Measurements from ENCODE around the gene MEIS1. TPM values are rescaled to one million over a fixed set of nuclear protein-coding genes. Genes with fewer than 3 reads are reported as not detected.

Gene MEIS1
- total RNA-seq, 1 experiment from 2014 or later, result 0.66 TPM

DNA sequence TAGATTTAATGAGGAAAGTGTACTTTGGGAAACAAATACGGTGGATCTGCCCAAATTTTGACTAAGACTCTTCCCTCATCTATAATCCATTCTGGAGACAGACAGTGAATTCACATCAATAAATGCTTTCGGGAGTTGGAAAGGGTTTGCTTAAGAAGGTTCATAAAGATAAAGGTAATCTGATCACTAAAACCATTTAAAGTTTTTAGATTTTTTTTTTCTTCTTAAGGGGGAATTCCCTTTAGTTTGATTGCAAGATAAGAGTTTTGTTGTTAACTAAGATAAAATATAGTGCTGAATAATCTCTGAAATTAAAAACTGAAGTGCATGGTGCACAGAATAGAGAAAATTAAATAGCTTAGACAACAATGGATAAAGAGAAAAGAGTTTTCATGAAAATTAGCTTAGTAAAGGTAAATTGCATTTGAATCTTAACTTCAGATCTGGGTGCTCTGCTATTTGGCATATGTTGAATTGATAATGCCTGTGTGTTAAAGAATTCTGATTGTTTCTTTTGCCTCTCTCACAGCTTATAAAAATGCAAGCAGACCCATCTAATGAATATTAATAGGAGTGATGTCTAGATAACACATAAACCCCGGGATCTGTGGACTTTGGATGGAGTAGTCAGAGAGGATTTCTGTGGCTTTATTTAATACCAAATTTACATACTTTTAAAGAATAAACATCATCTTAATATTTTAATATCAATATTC is 100.8 kb downstream of the MEIS1 start:
- Mint-ChIP-seq H3K9me3 (no peaks in the 10 kb centered on the region), H3K27me3 (ENCODE audit: low read depth) (no peaks in the 10 kb centered on the region), H3K27ac (no peak overlapping the region), H3K4me3 (no peak overlapping the region), H3K36me3 (ENCODE audit: insufficient read depth in 1 of 3, low read depth in 3 of 3) (no peaks in the 10 kb centered on the region), H3K4me1 (peaks cover 13 to 20% of the 10 kb centered on the region in 2 experiments)
- no peaks in the 10 kb centered on the region for H3K79me1 ChIP-seq (ENCODE audit: insufficient read depth, low read depth, low read length, poor library complexity, severe bottlenecking)
- no peaks in the 10 kb centered on the region; the same call in 1 of the 2 replicates for H3K4me1 ChIP-seq (ENCODE audit: insufficient read depth, low read length)
- H4K91ac ChIP-seq (ENCODE audit: insufficient read length, low read depth, low read length), result no peak overlapping the region
- H3K27ac ChIP-seq (ENCODE audit: insufficient read length, low read depth, low read length), result no peak overlapping the region
- no peak overlapping the region for H2AK5ac ChIP-seq (ENCODE audit: insufficient read length, low read length)
- DNase-seq, result no peak
- H4K5ac ChIP-seq (ENCODE audit: insufficient read length, low read depth, low read length), result no peak overlapping the region
- H3K9ac ChIP-seq (ENCODE audit: extremely low read depth, insufficient read length, low read length), result no peak overlapping the region
- H3K27me3 ChIP-seq (ENCODE audit: insufficient read depth, low read length), result no peaks in the 10 kb centered on the region
- H3K56ac ChIP-seq (ENCODE audit: insufficient read length, low read depth, low read length), result no peak overlapping the region
- H3K4me2 ChIP-seq (ENCODE audit: insufficient read depth, insufficient read length, low read length), result no peak overlapping the region
- no peak overlapping the region for H3K14ac ChIP-seq (ENCODE audit: insufficient read depth, low read length)
- no peak overlapping the region for H3T11ph ChIP-seq (ENCODE audit: low read length)
- H3K9me3 ChIP-seq (ENCODE audit: control insufficient read depth, low read depth, low read length), result no peaks in the 10 kb centered on the region
- no peaks in the 10 kb centered on the region for H4K20me1 ChIP-seq (ENCODE audit: control insufficient read depth, insufficient read depth, insufficient read length)
- no peak overlapping the region for H2BK20ac ChIP-seq (ENCODE audit: low read depth, low read length, poor library complexity, severe bottlenecking)
- H2AFZ ChIP-seq (ENCODE audit: low read length), result no peak overlapping the region
- no peak overlapping the region for H3K18ac ChIP-seq (ENCODE audit: insufficient read length, low read depth, low read length)
- no peak overlapping the region for H3K4ac ChIP-seq (ENCODE audit: low read depth, low read length)
- no peak overlapping the region for H2BK15ac ChIP-seq (ENCODE audit: low read depth, low read length)
- H2BK120ac ChIP-seq (ENCODE audit: low read depth, low read length, poor library complexity, severe bottlenecking), result no peak overlapping the region
- H3K23me2 ChIP-seq (ENCODE audit: insufficient read length, low read depth, low read length, poor library complexity, severe bottlenecking), result peaks cover 3% of the 10 kb centered on the region
- no peak overlapping the region for H2BK5ac ChIP-seq (ENCODE audit: insufficient read length, low read length)
- no CpG with 5 or more reads among the region's 3 CpGs for WGBS (ENCODE audit: extremely low coverage, insufficient read length, low lambda C conversion rate)
- no peak overlapping the region for H4K8ac ChIP-seq (replicated peaks; ENCODE audit: insufficient read length, low read depth, low read length)
- TF ChIP-seq, protein P1, sequence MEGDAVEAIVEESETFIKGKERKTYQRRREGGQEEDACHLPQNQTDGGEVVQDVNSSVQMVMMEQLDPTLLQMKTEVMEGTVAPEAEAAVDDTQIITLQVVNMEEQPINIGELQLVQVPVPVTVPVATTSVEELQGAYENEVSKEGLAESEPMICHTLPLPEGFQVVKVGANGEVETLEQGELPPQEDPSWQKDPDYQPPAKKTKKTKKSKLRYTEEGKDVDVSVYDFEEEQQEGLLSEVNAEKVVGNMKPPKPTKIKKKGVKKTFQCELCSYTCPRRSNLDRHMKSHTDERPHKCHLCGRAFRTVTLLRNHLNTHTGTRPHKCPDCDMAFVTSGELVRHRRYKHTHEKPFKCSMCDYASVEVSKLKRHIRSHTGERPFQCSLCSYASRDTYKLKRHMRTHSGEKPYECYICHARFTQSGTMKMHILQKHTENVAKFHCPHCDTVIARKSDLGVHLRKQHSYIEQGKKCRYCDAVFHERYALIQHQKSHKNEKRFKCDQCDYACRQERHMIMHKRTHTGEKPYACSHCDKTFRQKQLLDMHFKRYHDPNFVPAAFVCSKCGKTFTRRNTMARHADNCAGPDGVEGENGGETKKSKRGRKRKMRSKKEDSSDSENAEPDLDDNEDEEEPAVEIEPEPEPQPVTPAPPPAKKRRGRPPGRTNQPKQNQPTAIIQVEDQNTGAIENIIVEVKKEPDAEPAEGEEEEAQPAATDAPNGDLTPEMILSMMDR (conservative IDR thresholded peaks at IDR 0.05), result no peak
- no peaks in the 10 kb centered on the region for H3K79me2 ChIP-seq (ENCODE audit: insufficient read depth, low read length)
- no peak overlapping the region for H2BK12ac ChIP-seq (ENCODE audit: insufficient read length, low read depth, low read length)
- H3K23ac ChIP-seq (ENCODE audit: insufficient read length, low read depth, low read length), result no peak overlapping the region

Measured in H9 (cell line).